ENCODE data around the gene PPP1R7. TPM values are rescaled to one million over a fixed set of nuclear protein-coding genes. Genes with fewer than 3 reads are reported as not detected.

The PPP1R7 gene
- total and polyA plus RNA-seq, 2 of the 4 experiments (the other 2 are of a cell fraction): 60.8 to 70.0 TPM

DNA sequence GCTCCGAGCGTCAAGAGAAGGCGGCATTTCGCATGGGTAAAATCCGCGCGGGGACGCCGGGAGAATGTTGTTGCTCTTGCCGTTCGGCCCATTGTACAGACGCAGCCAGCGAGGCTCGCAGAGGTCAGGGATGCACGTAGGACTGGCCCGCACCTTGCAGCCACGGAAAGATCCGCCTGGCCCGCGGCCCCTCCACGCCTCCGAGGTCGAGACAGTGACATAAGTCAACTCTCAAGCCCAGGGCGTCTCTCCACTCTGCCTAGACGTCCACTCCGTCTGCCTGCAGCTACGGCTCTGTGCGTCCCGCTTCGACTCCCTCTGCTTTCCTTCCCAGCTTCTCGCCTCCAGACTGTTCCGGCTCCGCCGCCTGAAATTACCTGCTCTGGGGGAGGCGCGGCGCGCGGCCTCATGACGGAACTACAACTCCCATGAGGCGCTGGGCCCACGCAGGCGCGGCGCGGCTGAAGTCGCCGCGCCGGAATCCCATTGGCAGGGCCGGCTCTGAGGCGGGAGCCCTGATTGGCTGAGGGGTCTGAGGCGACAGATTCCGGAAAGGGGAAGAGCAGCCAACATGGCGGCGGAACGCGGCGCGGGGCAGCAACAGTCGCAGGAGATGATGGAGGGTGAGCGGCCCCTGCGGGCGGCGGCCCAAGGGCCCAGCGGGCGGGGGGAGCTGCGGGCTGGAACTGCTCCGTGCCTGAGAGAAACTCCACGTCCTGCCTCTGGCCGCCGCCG is at the start of gene PPP1R7 (continued):
- TF ChIP-seq CEBPB (IDR thresholded peaks at IDR 0.05; ENCODE audit: low read depth, low read length): no peak
- no peak for TF ChIP-seq NFE2L2 (IDR thresholded peaks at IDR 0.05; ENCODE audit: low read depth, low read length)

DNA sequence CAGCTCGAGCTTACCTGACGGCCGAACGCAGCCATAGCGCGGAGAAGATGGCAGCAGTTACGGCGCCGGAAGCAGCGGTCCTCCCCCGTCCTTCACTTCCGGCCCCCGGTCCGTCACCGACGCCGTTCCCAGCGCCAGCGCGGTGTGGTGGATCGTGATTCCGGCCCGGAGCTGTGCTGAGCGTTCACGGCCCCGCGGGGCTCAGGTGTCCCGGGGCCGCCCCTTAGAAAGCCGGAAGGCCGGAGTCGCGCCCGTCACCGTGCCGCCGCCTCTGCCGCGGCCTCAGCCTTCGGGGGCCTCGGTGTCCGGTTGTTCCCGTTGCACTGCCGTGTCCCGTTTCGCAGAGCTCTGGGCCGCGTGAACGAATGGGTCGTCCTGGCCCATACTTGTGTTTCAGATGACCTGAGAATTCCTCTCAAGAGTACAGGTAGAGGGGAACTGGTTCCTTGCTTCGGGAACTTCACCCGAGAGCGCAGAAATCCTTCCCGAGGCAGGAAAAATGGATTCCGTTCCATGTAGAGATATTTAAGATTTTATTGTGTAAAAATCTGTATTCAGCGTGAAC is 47.9 kb upstream of the PPP1R7 start, which contains the start of gene MTERF4:
TSS of gene MTERF4 (minus strand) at position 49 of the 565 bp plus-strand sequence. CDS start at position 35, 14 bp downstream.
- no peaks in the 10 kb centered on the region for H3K27me3 ChIP-seq (ENCODE audit: control insufficient read depth, insufficient read depth, low read length)
- no peak within 1 kb of the TSS for H2BK15ac ChIP-seq (ENCODE audit: low read depth, low read length)
- dilution Hi-C loops (cut with HindIII; ENCODE audit: low sequenced_read_pairs, unreplicated experiment) (no loop called here), in situ Hi-C loops (cut with MboI; ENCODE audit: low sequenced_read_pairs) (no loop called here), intact Hi-C loops (cut with micrococcal nuclease) (loop anchor here (1.0 to 2.0 kb wide), 2 partner anchors 46 to 188 kb away; partner anchors contain the start of gene PASK)
- H3K9me1 ChIP-seq (ENCODE audit: insufficient read depth, low read length): no peaks in the 10 kb centered on the region; the same call in 1 of the 2 replicates
- H3K18ac ChIP-seq (ENCODE audit: low read depth, low read length): peak within 1 kb of the TSS; percentile 1; the same call in 1 of the 2 replicates
- peak within 1 kb of the TSS; percentile 83 for H3K9ac ChIP-seq (ENCODE audit: low read depth, low read length)
- ChIA-PET CTCF (no interaction called here), POLR2A (ENCODE audit: unreplicated experiment) (interaction anchor here (0.6 kb wide), 1 partner anchor 146 kb away, joined by 3 read pairs; no protein-coding TSS in a partner anchor)
- H3K27ac ChIP-seq (ENCODE audit: insufficient read depth, low read length): peak within 1 kb of the TSS; percentile 73
- peak within 1 kb of the TSS; percentile 79 for H4K5ac ChIP-seq (ENCODE audit: low read depth, low read length)
- H3K79me1 ChIP-seq (ENCODE audit: low read depth in 1 of 2, low read length in 2 of 2): peaks cover 20 to 43% of the 10 kb centered on the region in 2 experiments
- H3K9me3 ChIP-seq (ENCODE audit: control insufficient read depth, insufficient read depth, low read length): no peaks in the 10 kb centered on the region
- peak within 1 kb of the TSS; percentile 91 to 97 for H4K8ac ChIP-seq (ENCODE audit: low read depth in 2 of 2, low read length in 2 of 2)
- ATAC-seq (ENCODE audit: low read depth) (peak; percentile 98), DNase-seq (peak; percentile 76)
- peak within 1 kb of the TSS; percentile 92 for H3K23ac ChIP-seq (ENCODE audit: low read depth, low read length)
- H3K14ac ChIP-seq (replicated peaks; ENCODE audit: low read depth, low read length): peak within 1 kb of the TSS; percentile 82
- peak within 1 kb of the TSS; percentile 90 for H3K4me2 ChIP-seq (ENCODE audit: low read depth, low read length)
- peak within 1 kb of the TSS; percentile 80 for H3K56ac ChIP-seq (ENCODE audit: extremely low read depth, insufficient read depth, low read length)
- H2BK5ac ChIP-seq (ENCODE audit: low read depth, low read length, poor library complexity, severe bottlenecking): peak within 1 kb of the TSS; percentile 80
- H2BK20ac ChIP-seq (ENCODE audit: low read depth, low read length): no peak within 1 kb of the TSS
- H2AK5ac ChIP-seq (ENCODE audit: low read depth, low read length): no peak within 1 kb of the TSS
- peak within 1 kb of the TSS; percentile 85 for H3K4ac ChIP-seq (ENCODE audit: low read depth, low read length)
- 0% methylated on average over 25 of the region's 56 CpGs; no CpG with 5 or more reads in 1 of the 2 experiments for WGBS, 2 experiments (ENCODE audit: extremely low coverage in 2 of 2, insufficient read length in 1 of 2)
- peaks cover 9% of the 10 kb centered on the region for H3K36me3 ChIP-seq (ENCODE audit: control insufficient read depth, insufficient read depth, low read length)
- peak within 1 kb of the TSS; percentile 44 for H2BK120ac ChIP-seq (ENCODE audit: low read depth, low read length)
- no peak for TF ChIP-seq CEBPB (IDR thresholded peaks at IDR 0.05; ENCODE audit: low read depth, low read length)
- TF ChIP-seq RAD21 (IDR thresholded peaks at IDR 0.05; ENCODE audit: low read length): peak; percentile 11; the same call in 1 of the 2 replicates
- peak; percentile 99 for TF ChIP-seq MAZ (IDR thresholded peaks at IDR 0.05; ENCODE audit: borderline replicate concordance, low read depth, low read length)
- TF ChIP-seq MXI1 (IDR thresholded peaks at IDR 0.05; ENCODE audit: borderline replicate concordance, low read depth, low read length): peak; percentile 46; the same call in 1 of the 2 replicates
- TF ChIP-seq RCOR1 (IDR thresholded peaks at IDR 0.05; ENCODE audit: insufficient replicate concordance, low read length): peak; percentile 33
- TF ChIP-seq CHD1 (IDR thresholded peaks at IDR 0.05; ENCODE audit: low read depth, low read length): 0 out of 2 replicates have a peak, but pooled peaks have one; percentile 66
- TF ChIP-seq, protein P1, sequence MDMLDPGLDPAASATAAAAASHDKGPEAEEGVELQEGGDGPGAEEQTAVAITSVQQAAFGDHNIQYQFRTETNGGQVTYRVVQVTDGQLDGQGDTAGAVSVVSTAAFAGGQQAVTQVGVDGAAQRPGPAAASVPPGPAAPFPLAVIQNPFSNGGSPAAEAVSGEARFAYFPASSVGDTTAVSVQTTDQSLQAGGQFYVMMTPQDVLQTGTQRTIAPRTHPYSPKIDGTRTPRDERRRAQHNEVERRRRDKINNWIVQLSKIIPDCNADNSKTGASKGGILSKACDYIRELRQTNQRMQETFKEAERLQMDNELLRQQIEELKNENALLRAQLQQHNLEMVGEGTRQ (IDR thresholded peaks at IDR 0.05; ENCODE audit: low read depth, low read length): 0 out of 2 replicates have a peak, but pooled peaks have one; percentile 5
- no peak for TF ChIP-seq RFX5 (IDR thresholded peaks at IDR 0.05; ENCODE audit: low read depth, low read length)
- H4K20me1 ChIP-seq (ENCODE audit: insufficient read depth, low read length): no peaks in the 10 kb centered on the region
- peak within 1 kb of the TSS; percentile 77 for H4K91ac ChIP-seq (ENCODE audit: insufficient read depth, low read depth, low read length)
- H3K4me1 ChIP-seq (ENCODE audit: control insufficient read depth, insufficient read depth, low read length): no peaks in the 10 kb centered on the region; the same call in 1 of the 2 replicates
- peak within 1 kb of the TSS; percentile 96 for H2AK9ac ChIP-seq (replicated peaks; ENCODE audit: low read depth, low read length, poor library complexity)
- no TSS peak for BruUV-seq (replicated peaks)
- peak within 1 kb of the TSS; percentile 100 for H2AFZ ChIP-seq (replicated peaks; ENCODE audit: low read length, poor library complexity)
- peak within 1 kb of the TSS; percentile 87 for H3K4me3 ChIP-seq (ENCODE audit: insufficient read depth, low read depth, low read length)

All from IMR-90 (cell line).